Hepatocyte (in vitro differentiated cells): ENCODE measurements around the gene SUMO4. TPM values are rescaled to one million over a fixed set of nuclear protein-coding genes. Genes with fewer than 3 reads are reported as not detected.

ENCODE experiments used
- DNase-seq: peaks from one replicate; pipeline ENCODE4 v3.0.0-alpha.2; 2016; ENCODE audit warnings: low spot score
- H2AFZ ChIP-seq: fragments of 200-600 bp; sonication (generic); 2 replicates; pipeline ENCODE4 v1.6.0; 2016; ENCODE audit warnings: antibody characterized with exemption, mild to moderate bottlenecking
- H3K27ac ChIP-seq: fragments of 200-600 bp; sonication (generic); 2 replicates; pipeline ENCODE4 v1.5.1; 2016; ENCODE audit warnings: mild to moderate bottlenecking
- H3K27me3 ChIP-seq: fragments of 200-600 bp; sonication (generic); 2 replicates; pipeline ENCODE4 v1.6.1; 2016
- H3K36me3 ChIP-seq: fragments of 200-600 bp; sonication (generic); replicated peaks from 2 replicates; pipeline ENCODE4 v1.5.1; 2016; ENCODE audit warnings: low read depth; ENCODE audit not compliant: insufficient read depth
- H3K4me1 ChIP-seq: fragments of 200-600 bp; sonication (generic); 2 replicates; pipeline ENCODE4 v1.5.1; 2016; ENCODE audit warnings: mild to moderate bottlenecking, moderate library complexity; ENCODE audit not compliant: insufficient read depth
- H3K4me2 ChIP-seq: fragments of 200-600 bp; sonication (generic); 2 replicates; pipeline ENCODE4 v1.6.0; 2016
- H3K4me3 ChIP-seq: fragments of 200-600 bp; sonication (generic); 2 replicates; pipeline ENCODE4 v1.5.1; 2016; ENCODE audit warnings: mild to moderate bottlenecking
- H3K79me2 ChIP-seq: fragments of 200-600 bp; sonication (generic); 2 replicates; pipeline ENCODE4 v1.6.0; 2017; ENCODE audit warnings: mild to moderate bottlenecking
- H3K9me2 ChIP-seq: fragments of 200-600 bp; sonication (generic); replicated peaks from 2 replicates; pipeline ENCODE4 v1.6.0; 2017; ENCODE audit warnings: mild to moderate bottlenecking; ENCODE audit not compliant: insufficient read depth
- H3K9me3 ChIP-seq: fragments of 200-600 bp; sonication (generic); 2 replicates; pipeline ENCODE4 v1.5.1; 2016; ENCODE audit warnings: low read depth, mild to moderate bottlenecking
- H4K20me1 ChIP-seq: fragments of 200-600 bp; sonication (generic); 2 replicates; pipeline ENCODE4 v1.6.0; 2016; ENCODE audit warnings: mild to moderate bottlenecking; ENCODE audit not compliant: insufficient read depth, poor library complexity, severe bottlenecking
- CTCF ChIP-seq: fragments of 200-600 bp; sonication (generic); IDR thresholded peaks from 2 replicates; pipeline ENCODE4 v1.5.1; 2016; ENCODE audit warnings: antibody characterized with exemption, mild to moderate bottlenecking; ENCODE audit not compliant: poor library complexity
- EZH2 ChIP-seq: fragments of 200-600 bp; sonication (generic); IDR thresholded peaks from 2 replicates; pipeline ENCODE4 v1.6.1; 2016; ENCODE audit warnings: antibody characterized with exemption, mild to moderate bottlenecking, borderline replicate concordance
- EZH2phosphoT487 ChIP-seq: fragments of 200-600 bp; sonication (generic); IDR thresholded peaks from one replicate; pipeline ENCODE4 v1.6.1; 2018; ENCODE audit warnings: antibody characterized with exemption, mild to moderate bottlenecking, low read depth, moderate library complexity; ENCODE audit not compliant: unreplicated experiment, severe bottlenecking
- WGBS: methylation state at CpG from one replicate; pipeline ENCODE4 v1.1.6; 2016; ENCODE audit warnings: low lambda C conversion rate; ENCODE audit errors: missing lambda C conversion rate; 5-methylcytosine and 5-hydroxymethylcytosine counted together
- polyA plus RNA-seq: library from polyadenylated mRNA; unstranded; fragments of >200 nt; fragmentation: Nextera tagmentation; extraction: Ambion mirVana; gene quantifications from 2 replicates; pipeline ENCODE4 v1.2.1, GENCODE V29; 2016
- total RNA-seq: library from RNA; depleted of rRNA; stranded (reverse); fragments of >200 nt; gene quantifications from 2 replicates; pipeline ENCODE4 v1.2.3, GENCODE V29; 2014

Gene SUMO4
- total and polyA plus RNA-seq, 2 experiments from 2014 or later = 0.36 to 2.6 TPM

- H3K4me3 ChIP-seq = no peak overlapping the region
- no peaks in the 10 kb centered on the region for H3K4me1 ChIP-seq
- H2AFZ ChIP-seq = no peak overlapping the region
- H3K27me3 ChIP-seq = no peaks in the 10 kb centered on the region
- no peaks in the 10 kb centered on the region for H3K9me3 ChIP-seq
- H3K4me2 ChIP-seq = no peak overlapping the region
- no peaks in the 10 kb centered on the region for H3K9me2 ChIP-seq
- no peak overlapping the region for H3K27ac ChIP-seq
- H3K79me2 ChIP-seq = peaks cover 81% of the 10 kb centered on the region
- TF ChIP-seq CTCF (no peak), EZH2 (no peak), EZH2phosphoT487 (no peak)
- H3K36me3 ChIP-seq = no peaks in the 10 kb centered on the region
- DNase-seq = no peak
- peaks cover 42% of the 10 kb centered on the region for H4K20me1 ChIP-seq
- 76% methylated on average over 2 of the region's 2 CpGs for WGBS
Measured at GRCh38 chr6:149372062-149372461, 28.0 kb upstream of the SUMO4 start.

- Histone ChIP-seq H3K4me3 (no peak overlapping the region), H3K27me3 (no peaks in the 10 kb centered on the region), H2AFZ (no peak overlapping the region), H3K4me1 (no peaks in the 10 kb centered on the region), H3K27ac (no peak overlapping the region), H3K4me2 (no peak overlapping the region), H4K20me1 (peaks cover 28% of the 10 kb centered on the region), H3K79me2 (peaks cover 72% of the 10 kb centered on the region), H3K9me2 (no peaks in the 10 kb centered on the region), H3K36me3 (no peaks in the 10 kb centered on the region), H3K9me3 (no peaks in the 10 kb centered on the region)
- TF ChIP-seq EZH2 (no peak), CTCF (no peak), EZH2phosphoT487 (no peak)
- DNase-seq = no peak
- 96% methylated on average over 2 of the region's 2 CpGs for WGBS
Measured at GRCh38 chr6:149373511-149373910, 26.6 kb upstream of the SUMO4 start.

GRCh38 chr6:149379977-149380376 is 20.1 kb upstream of the SUMO4 start:
- Histone ChIP-seq H2AFZ (no peak overlapping the region), H3K36me3 (no peaks in the 10 kb centered on the region), H4K20me1 (peaks cover 8% of the 10 kb centered on the region), H3K4me2 (no peak overlapping the region), H3K79me2 (peaks cover 56% of the 10 kb centered on the region), H3K27ac (no peak overlapping the region), H3K9me3 (no peaks in the 10 kb centered on the region), H3K9me2 (no peaks in the 10 kb centered on the region), H3K27me3 (no peaks in the 10 kb centered on the region), H3K4me1 (no peaks in the 10 kb centered on the region), H3K4me3 (no peak overlapping the region)
- 99% methylated on average over 3 of the region's 3 CpGs for WGBS
- no peak for TF ChIP-seq CTCF
- no peak for TF ChIP-seq EZH2phosphoT487
- TF ChIP-seq EZH2 = no peak
- DNase-seq = no peak

GRCh38 chr6:149380523-149380922 is 19.5 kb upstream of the SUMO4 start:
- TF ChIP-seq EZH2 = no peak
- TF ChIP-seq EZH2phosphoT487 = no peak
- TF ChIP-seq CTCF = no peak
- Histone ChIP-seq H2AFZ (no peak overlapping the region), H3K79me2 (peaks cover 56% of the 10 kb centered on the region), H4K20me1 (peaks cover 4% of the 10 kb centered on the region), H3K27ac (no peak overlapping the region), H3K9me3 (no peaks in the 10 kb centered on the region), H3K4me3 (no peak overlapping the region), H3K27me3 (no peaks in the 10 kb centered on the region), H3K9me2 (no peaks in the 10 kb centered on the region), H3K4me1 (no peaks in the 10 kb centered on the region), H3K4me2 (no peak overlapping the region), H3K36me3 (no peaks in the 10 kb centered on the region)
- DNase-seq = no peak
